AG10803 (cell line): ENCODE data around the gene PACSIN2.
A peak's percentile ranks its signal among the peaks of the same experiment; 100 is the strongest.

ENCODE experiments used
- DNase-seq: peaks from one replicate; pipeline ENCODE4 v3.0.0; 2010; ENCODE audit warnings: low read depth
- H3K4me3 ChIP-seq: 2 replicates; pipeline ENCODE4 v1.5.1; 2011; ENCODE audit warnings: mild to moderate bottlenecking, low read length, control low read depth
- CTCF ChIP-seq: conservative IDR thresholded peaks from 2 replicates; pipeline ENCODE4 v1.5.1; 2011; ENCODE audit warnings: mild to moderate bottlenecking, low read length, control low read depth, inconsistent platforms

PACSIN2 gene

DNA sequence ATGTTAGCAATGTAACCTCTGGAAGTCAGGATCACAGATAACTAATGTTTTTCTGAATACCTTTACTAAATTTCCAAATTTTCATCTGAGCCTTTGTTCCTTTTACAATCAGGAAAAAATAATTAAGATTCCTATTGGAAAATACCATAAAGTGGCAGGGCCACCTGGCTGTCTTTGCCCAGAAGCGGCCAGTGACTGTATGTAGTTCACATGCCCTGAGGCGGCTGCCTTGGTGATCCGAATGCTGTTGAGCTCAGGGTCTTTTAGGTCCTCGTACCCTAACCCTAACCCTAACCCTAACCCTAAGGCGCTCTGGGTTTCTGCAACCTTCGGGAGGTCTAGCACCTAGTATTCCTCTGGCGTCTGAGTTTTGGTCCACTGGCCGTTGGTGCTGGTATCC, 149.4 kb downstream of the PACSIN2 start:
- no peak for TF ChIP-seq CTCF
- no peak overlapping the region for H3K4me3 ChIP-seq
- no peak for DNase-seq

- peak; percentile 91 for DNase-seq
- no peak for TF ChIP-seq CTCF
- no peak overlapping the region for H3K4me3 ChIP-seq
Observed at GRCh38 chr22:42863349-42863961, 151.5 kb downstream of the PACSIN2 start.

- no peak overlapping the region for H3K4me3 ChIP-seq
- DNase-seq, result peak; percentile 25
- no peak for TF ChIP-seq CTCF
Observed at GRCh38 chr22:42862045-42862734, 152.8 kb downstream of the PACSIN2 start.

GRCh38 chr22:42860968-42861367, 154.0 kb downstream of the PACSIN2 start:
- no peak for DNase-seq
- H3K4me3 ChIP-seq, result no peak overlapping the region
- TF ChIP-seq CTCF, result no peak

GRCh38 chr22:42857845-42858481, 157.0 kb downstream of the PACSIN2 start:
- no peak for DNase-seq
- no peak overlapping the region for H3K4me3 ChIP-seq
- no peak for TF ChIP-seq CTCF

DNA sequence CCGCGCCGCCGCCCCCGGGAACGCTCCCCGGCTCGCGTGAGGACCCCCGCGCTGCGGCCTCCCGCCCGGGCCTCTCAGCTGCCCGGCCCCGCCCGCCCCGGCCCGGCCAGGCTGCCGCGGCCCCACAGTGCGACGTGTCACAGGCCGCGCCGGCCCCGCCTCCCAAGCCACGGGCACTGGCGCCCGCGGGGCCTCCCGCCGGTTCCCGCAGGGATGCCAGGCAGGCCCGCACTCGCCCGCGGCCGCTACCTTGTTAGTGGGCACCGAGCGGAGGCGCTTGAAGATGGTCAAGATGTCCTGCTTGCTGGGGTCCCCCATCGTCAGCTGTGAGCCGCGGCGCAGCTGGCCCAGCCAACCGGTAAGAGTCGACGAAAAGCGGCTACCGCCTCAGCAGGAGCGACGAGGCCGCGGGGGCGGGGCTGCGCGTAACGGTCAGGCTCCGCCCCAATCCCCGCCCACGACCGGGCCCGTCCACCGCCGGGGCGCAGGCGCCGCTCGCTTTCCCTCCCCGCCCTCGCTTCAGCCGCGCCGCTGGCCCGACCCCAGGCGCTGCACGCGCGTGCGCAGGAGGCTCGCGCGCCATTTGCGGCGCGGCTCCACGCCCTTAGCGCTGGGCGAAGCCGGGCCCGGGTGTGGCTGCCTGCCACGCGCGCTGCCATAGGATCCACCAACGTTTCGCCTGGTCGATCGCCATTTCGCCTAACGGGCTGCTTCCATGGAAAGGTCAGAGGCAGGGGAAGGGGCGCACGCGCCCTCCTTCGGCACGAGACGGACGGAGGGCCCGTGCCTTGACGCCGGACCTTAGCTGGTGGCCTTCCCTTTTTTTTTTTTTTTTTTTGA, 157.9 kb downstream of the PACSIN2 start, which contains the start of gene ARFGAP3:
ARFGAP3 (minus strand) TSS at position 409 of the 840 bp plus-strand sequence; CDS start at position 318, 91 bp downstream.
- TF ChIP-seq CTCF, result no peak
- peak within 1 kb of the TSS; percentile 95 for H3K4me3 ChIP-seq
- peak; percentile 91 for DNase-seq
